ENCODE measurements around the gene ZNF791. TPM values are rescaled to one million over a fixed set of nuclear protein-coding genes. Genes with fewer than 3 reads are reported as not detected.
A peak's percentile ranks its signal among the peaks of the same experiment; 100 is the strongest.

ZNF791 gene
- total and polyA plus RNA-seq, 2 of the 13 experiments (the other 11 are each of a cell fraction or from before 2014, with no cell fraction given): 12.8 to 17.4 TPM

- TF ChIP-seq PATZ1 (CRISPR knock-in tag; IDR thresholded peaks at IDR 0.05): peak; percentile 64; the same call in 1 of the 2 replicates
- 0 out of 2 replicates have a peak, but pooled peaks have one; percentile 50 for TF ChIP-seq ZBED4 (CRISPR knock-in tag; IDR thresholded peaks at IDR 0.05; ENCODE audit: borderline replicate concordance)
- no peak for TF ChIP-seq NCOR1 (IDR thresholded peaks at IDR 0.05; ENCODE audit: borderline replicate concordance, low read length)
- peak; percentile 14; the same call in 1 of the 2 replicates for TF ChIP-seq NKX3-1 (CRISPR knock-in tag; IDR thresholded peaks at IDR 0.05)
- TF ChIP-seq ZFP36L1 (CRISPR knock-in tag; IDR thresholded peaks at IDR 0.05): no peak
- TF ChIP-seq MAFG (CRISPR knock-in tag; IDR thresholded peaks at IDR 0.05): no peak
- TF ChIP-seq, protein P1, sequence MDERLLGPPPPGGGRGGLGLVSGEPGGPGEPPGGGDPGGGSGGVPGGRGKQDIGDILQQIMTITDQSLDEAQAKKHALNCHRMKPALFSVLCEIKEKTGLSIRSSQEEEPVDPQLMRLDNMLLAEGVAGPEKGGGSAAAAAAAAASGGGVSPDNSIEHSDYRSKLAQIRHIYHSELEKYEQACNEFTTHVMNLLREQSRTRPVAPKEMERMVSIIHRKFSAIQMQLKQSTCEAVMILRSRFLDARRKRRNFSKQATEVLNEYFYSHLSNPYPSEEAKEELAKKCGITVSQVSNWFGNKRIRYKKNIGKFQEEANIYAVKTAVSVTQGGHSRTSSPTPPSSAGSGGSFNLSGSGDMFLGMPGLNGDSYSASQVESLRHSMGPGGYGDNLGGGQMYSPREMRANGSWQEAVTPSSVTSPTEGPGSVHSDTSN (CRISPR knock-in tag; IDR thresholded peaks at IDR 0.05): no peak
- TF ChIP-seq FOXA3 (CRISPR knock-in tag; IDR thresholded peaks at IDR 0.05): no peak
- 0 out of 2 replicates have a peak, but pooled peaks have one; percentile 21 for TF ChIP-seq FOXK1 (CRISPR knock-in tag; IDR thresholded peaks at IDR 0.05; ENCODE audit: borderline replicate concordance, low read depth)
- TF ChIP-seq CCAR2 (optimal IDR thresholded peaks at IDR 0.05; ENCODE audit: low read depth, low read length): no peak
- no peak for TF ChIP-seq MIER2 (CRISPR knock-in tag; IDR thresholded peaks at IDR 0.05)
- TF ChIP-seq ELF3 (CRISPR knock-in tag; IDR thresholded peaks at IDR 0.05): peak; percentile 45; the same call in 1 of the 2 replicates
- TF ChIP-seq EHMT2 (IDR thresholded peaks at IDR 0.05; ENCODE audit: borderline replicate concordance, low read depth, low read length): no peak
- peak; percentile 4; the same call in 1 of the 2 replicates for TF ChIP-seq ERF (CRISPR knock-in tag; IDR thresholded peaks at IDR 0.05)
- TF ChIP-seq MLX (CRISPR knock-in tag; IDR thresholded peaks at IDR 0.05): no peak
- TF ChIP-seq ZNF775 (CRISPR knock-in tag; IDR thresholded peaks at IDR 0.05; ENCODE audit: borderline replicate concordance): no peak
- TF ChIP-seq, protein P2, sequence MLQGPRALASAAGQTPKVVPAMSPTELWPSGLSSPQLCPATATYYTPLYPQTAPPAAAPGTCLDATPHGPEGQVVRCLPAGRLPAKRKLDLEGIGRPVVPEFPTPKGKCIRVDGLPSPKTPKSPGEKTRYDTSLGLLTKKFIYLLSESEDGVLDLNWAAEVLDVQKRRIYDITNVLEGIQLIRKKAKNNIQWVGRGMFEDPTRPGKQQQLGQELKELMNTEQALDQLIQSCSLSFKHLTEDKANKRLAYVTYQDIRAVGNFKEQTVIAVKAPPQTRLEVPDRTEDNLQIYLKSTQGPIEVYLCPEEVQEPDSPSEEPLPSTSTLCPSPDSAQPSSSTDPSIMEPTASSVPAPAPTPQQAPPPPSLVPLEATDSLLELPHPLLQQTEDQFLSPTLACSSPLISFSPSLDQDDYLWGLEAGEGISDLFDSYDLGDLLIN (CRISPR knock-in tag; IDR thresholded peaks at IDR 0.05; ENCODE audit: borderline replicate concordance): 0 out of 2 replicates have a peak, but pooled peaks have one; percentile 2
- TF ChIP-seq ZNF101 (CRISPR knock-in tag; IDR thresholded peaks at IDR 0.05; ENCODE audit: borderline replicate concordance, low read depth): no peak
- TF ChIP-seq ZNF772 (CRISPR knock-in tag; IDR thresholded peaks at IDR 0.05): no peak
- peak; percentile 58; the same call in 1 of the 2 replicates for TF ChIP-seq ARNT2 (CRISPR knock-in tag; IDR thresholded peaks at IDR 0.05; ENCODE audit: low read depth)
Measured at GRCh38 chr19:12611361-12611699, 610 bp downstream of the ZNF791 start (continued).
